ENCODE data around the gene C19orf53.

C19orf53 gene

DNA sequence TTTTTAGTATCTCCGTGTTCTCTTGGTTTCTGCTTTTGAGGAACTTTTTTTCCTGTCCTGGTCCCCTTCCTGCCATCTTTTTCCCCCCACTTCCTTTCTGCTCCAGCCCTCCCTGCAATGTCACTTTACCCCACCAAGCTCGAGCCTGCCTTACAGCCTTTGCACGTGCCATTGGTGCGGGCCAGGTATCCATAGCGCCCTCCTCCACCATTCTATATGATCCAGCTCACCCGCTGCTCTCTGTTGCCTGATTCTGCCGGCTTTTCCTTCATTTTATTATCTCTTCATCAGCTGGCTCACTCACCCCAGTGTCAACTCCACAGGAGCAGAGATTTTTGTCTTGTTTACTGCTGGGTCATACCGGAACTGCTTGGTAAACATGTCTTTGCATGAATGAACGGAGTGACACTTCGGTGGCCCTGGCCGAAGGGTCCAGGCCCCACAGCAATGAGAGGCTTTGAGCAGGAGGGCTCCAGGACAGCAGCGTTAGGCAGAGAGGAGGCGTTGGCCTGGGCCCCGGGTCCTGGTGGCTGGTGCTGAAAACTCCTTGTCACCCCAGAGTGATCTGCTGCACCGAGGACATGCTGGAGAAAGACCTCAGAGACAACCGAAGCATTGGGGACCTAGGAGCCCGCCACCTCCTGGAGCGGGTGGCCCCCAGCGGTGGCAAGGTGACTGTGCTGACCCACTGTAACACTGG, 8.7 kb upstream of the C19orf53 start:
- Histone ChIP-seq H4K20me1 (ENCODE audit: insufficient read depth, low read length) (peaks cover 11% of the 10 kb centered on the region; the same call in 1 of the 2 replicates), H3K4me2 (ENCODE audit: insufficient read depth, low read length) (peak overlapping the region; percentile 96), H3K9ac (ENCODE audit: low read depth, low read length) (peak overlapping the region; percentile 62), H2AFZ (ENCODE audit: low read depth, low read length) (peak overlapping the region; percentile 67; the same call in 1 of the 2 replicates), H3K4me3 (ENCODE audit: low read depth in 1 of 2, low read length in 2 of 2) (peak overlapping the region; percentile 62 to 75; a peak in 3 of 4 replicates), H3K4me1 (ENCODE audit: insufficient read depth, low read length) (peaks cover 22% of the 10 kb centered on the region), H3K9me3 (ENCODE audit: insufficient read depth, low read length, severe bottlenecking) (no peaks in the 10 kb centered on the region), H3K27ac (ENCODE audit: low read length) (peak overlapping the region; percentile 41; the same call in 1 of the 2 replicates), H3K36me3 (ENCODE audit: insufficient read depth, low read length) (peaks cover 53% of the 10 kb centered on the region), H3K79me2 (ENCODE audit: insufficient read depth, low read length) (peaks cover 24% of the 10 kb centered on the region), H3K27me3 (ENCODE audit: insufficient read depth, low read length, poor library complexity) (no peaks in the 10 kb centered on the region)
- no peak for TF ChIP-seq EZH2 (IDR thresholded peaks at IDR 0.05; ENCODE audit: borderline replicate concordance, low read depth, low read length, severe bottlenecking)
- TF ChIP-seq, protein P1, sequence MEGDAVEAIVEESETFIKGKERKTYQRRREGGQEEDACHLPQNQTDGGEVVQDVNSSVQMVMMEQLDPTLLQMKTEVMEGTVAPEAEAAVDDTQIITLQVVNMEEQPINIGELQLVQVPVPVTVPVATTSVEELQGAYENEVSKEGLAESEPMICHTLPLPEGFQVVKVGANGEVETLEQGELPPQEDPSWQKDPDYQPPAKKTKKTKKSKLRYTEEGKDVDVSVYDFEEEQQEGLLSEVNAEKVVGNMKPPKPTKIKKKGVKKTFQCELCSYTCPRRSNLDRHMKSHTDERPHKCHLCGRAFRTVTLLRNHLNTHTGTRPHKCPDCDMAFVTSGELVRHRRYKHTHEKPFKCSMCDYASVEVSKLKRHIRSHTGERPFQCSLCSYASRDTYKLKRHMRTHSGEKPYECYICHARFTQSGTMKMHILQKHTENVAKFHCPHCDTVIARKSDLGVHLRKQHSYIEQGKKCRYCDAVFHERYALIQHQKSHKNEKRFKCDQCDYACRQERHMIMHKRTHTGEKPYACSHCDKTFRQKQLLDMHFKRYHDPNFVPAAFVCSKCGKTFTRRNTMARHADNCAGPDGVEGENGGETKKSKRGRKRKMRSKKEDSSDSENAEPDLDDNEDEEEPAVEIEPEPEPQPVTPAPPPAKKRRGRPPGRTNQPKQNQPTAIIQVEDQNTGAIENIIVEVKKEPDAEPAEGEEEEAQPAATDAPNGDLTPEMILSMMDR (IDR thresholded peaks at IDR 0.05; ENCODE audit: borderline replicate concordance, extremely low read depth, low read length, poor library complexity, severe bottlenecking), result no peak
- no peak for DNase-seq
- no peak for ATAC-seq (ENCODE audit: insufficient read depth, low read depth)

DNA sequence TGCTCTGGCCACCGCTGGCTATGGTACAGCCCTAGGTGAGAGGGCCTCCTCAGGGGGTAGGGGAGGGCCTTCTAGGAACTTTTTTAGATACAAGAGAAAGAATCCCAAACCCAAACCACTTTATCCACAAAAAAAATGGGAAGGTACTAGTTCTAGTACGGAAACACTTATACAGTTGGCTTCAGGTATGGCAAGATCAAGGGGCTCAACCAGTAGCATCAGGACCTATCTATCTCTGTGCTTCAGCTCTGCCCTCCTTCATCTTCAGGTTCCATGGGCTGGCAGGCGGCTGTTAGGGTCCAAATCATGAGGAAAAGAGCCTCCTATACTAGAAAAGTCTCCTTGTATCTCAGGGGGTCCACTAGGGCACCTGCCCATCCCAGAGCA, 8.2 kb upstream of the C19orf53 start:
- peaks cover 50% of the 10 kb centered on the region for H3K36me3 ChIP-seq (ENCODE audit: insufficient read depth, low read length)
- H4K20me1 ChIP-seq (ENCODE audit: insufficient read depth, low read length), result peaks cover 11% of the 10 kb centered on the region; the same call in 1 of the 2 replicates
- ATAC-seq (ENCODE audit: insufficient read depth, low read depth) (no peak), DNase-seq (no peak)
- peaks cover 22% of the 10 kb centered on the region for H3K4me1 ChIP-seq (ENCODE audit: insufficient read depth, low read length)
- H2AFZ ChIP-seq (ENCODE audit: low read depth, low read length), result no peak overlapping the region
- no peaks in the 10 kb centered on the region for H3K27me3 ChIP-seq (ENCODE audit: insufficient read depth, low read length, poor library complexity)
- no peak overlapping the region for H3K27ac ChIP-seq (ENCODE audit: low read length)
- H3K9ac ChIP-seq (ENCODE audit: low read depth, low read length), result no peak overlapping the region
- TF ChIP-seq, protein P1 (IDR thresholded peaks at IDR 0.05; ENCODE audit: borderline replicate concordance, extremely low read depth, low read length, poor library complexity, severe bottlenecking), result no peak
- no peak for TF ChIP-seq EZH2 (IDR thresholded peaks at IDR 0.05; ENCODE audit: borderline replicate concordance, low read depth, low read length, severe bottlenecking)
- 0 out of 4 replicates have a peak overlapping the region, but pooled peaks of 1 of the 2 experiments have one; percentile 75 for H3K4me3 ChIP-seq (ENCODE audit: low read depth in 1 of 2, low read length in 2 of 2)
- no peaks in the 10 kb centered on the region for H3K9me3 ChIP-seq (ENCODE audit: insufficient read depth, low read length, severe bottlenecking)
- H3K4me2 ChIP-seq (ENCODE audit: insufficient read depth, low read length), result peak overlapping the region; percentile 96
- H3K79me2 ChIP-seq (ENCODE audit: insufficient read depth, low read length), result peaks cover 24% of the 10 kb centered on the region

DNA sequence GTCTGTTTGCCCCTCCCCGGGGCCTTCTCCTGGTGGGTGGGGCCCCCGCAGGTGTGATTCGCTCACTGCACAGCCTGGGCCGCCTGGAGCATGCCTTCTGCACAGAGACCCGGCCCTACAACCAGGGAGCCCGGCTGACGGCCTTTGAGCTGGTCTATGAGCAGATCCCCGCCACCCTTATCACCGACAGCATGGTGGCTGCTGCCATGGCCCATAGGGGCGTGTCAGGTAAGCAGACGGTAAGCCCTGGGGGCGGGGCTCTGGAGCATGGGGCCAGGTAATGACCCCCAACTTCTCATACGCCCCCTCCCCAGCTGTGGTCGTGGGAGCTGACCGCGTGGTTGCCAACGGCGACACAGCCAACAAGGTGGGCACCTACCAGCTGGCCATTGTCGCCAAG, 5.7 kb upstream of the C19orf53 start:
- no peak for TF ChIP-seq EZH2 (IDR thresholded peaks at IDR 0.05; ENCODE audit: borderline replicate concordance, low read depth, low read length, severe bottlenecking)
- TF ChIP-seq, protein P1 (IDR thresholded peaks at IDR 0.05; ENCODE audit: borderline replicate concordance, extremely low read depth, low read length, poor library complexity, severe bottlenecking), result no peak
- H3K4me3 ChIP-seq (ENCODE audit: low read depth in 1 of 2, low read length in 2 of 2), result no peak overlapping the region
- DNase-seq (no peak), ATAC-seq (ENCODE audit: insufficient read depth, low read depth) (no peak)
- peaks cover 11% of the 10 kb centered on the region; the same call in 1 of the 2 replicates for H4K20me1 ChIP-seq (ENCODE audit: insufficient read depth, low read length)
- H3K27me3 ChIP-seq (ENCODE audit: insufficient read depth, low read length, poor library complexity), result no peaks in the 10 kb centered on the region
- H3K79me2 ChIP-seq (ENCODE audit: insufficient read depth, low read length), result peaks cover 24% of the 10 kb centered on the region
- peaks cover 39% of the 10 kb centered on the region for H3K36me3 ChIP-seq (ENCODE audit: insufficient read depth, low read length)
- H3K9me3 ChIP-seq (ENCODE audit: insufficient read depth, low read length, severe bottlenecking), result no peaks in the 10 kb centered on the region
- H3K4me1 ChIP-seq (ENCODE audit: insufficient read depth, low read length), result peaks cover 19% of the 10 kb centered on the region
- H3K27ac ChIP-seq (ENCODE audit: low read length), result no peak overlapping the region
- H3K4me2 ChIP-seq (ENCODE audit: insufficient read depth, low read length), result no peak overlapping the region
- H3K9ac ChIP-seq (ENCODE audit: low read depth, low read length), result no peak overlapping the region
- no peak overlapping the region for H2AFZ ChIP-seq (ENCODE audit: low read depth, low read length)

Measured in DND-41 (cell line).